H1 (cell line): Measurements from ENCODE around the gene C1QA. TPM values are rescaled to one million over a fixed set of nuclear protein-coding genes. Genes with fewer than 3 reads are reported as not detected.

Experiments
- BCL11A ChIP-seq, 2 experiments: IDR thresholded peaks; one replicate each; pipeline ENCODE4 v1.6.1; 2011; ENCODE audit warnings: low read depth in 2 of 2, low read length in 2 of 2, mild to moderate bottlenecking in 2 of 2
- HDAC2 ChIP-seq, 2 experiments: fragments of 300-600 bp in 1 of 2; sonication (generic) in 1 of 2; IDR thresholded peaks; 2 replicates each; pipeline ENCODE4 v1.6.1; 2011 to 2012; ENCODE audit warnings: low read depth in 2 of 2, low read length in 2 of 2, mild to moderate bottlenecking in 2 of 2, moderate library complexity in 2 of 2, borderline replicate concordance in 1 of 2, inconsistent platforms in 1 of 2
- RBBP5 ChIP-seq: IDR thresholded peaks from 2 replicates; pipeline ENCODE4 v1.7.1; 2012; ENCODE audit warnings: low read depth, mild to moderate bottlenecking, inconsistent platforms, low read length, moderate library complexity, borderline replicate concordance
- RNF2 ChIP-seq: fragments of 200-900, 300-1000 bp; sonication (generic); IDR thresholded peaks from 2 replicates; pipeline ENCODE4 v1.7.1; 2016; ENCODE audit warnings: borderline replicate concordance, low read depth, mild to moderate bottlenecking, antibody characterized with exemption, low read length; ENCODE audit not compliant: poor library complexity, severe bottlenecking; ENCODE audit errors: missing control alignments
- polyA plus RNA-seq, 7 experiments: library from polyadenylated mRNA; depleted of rRNA in 3 of 7; stranded (reverse) in 5 of 7; unstranded in 2 of 7; fragments of >200 nt in 5 of 7; fragments of 200-250 nt in 2 of 7; gene quantifications; 1 replicate in 5 of 7; 2 replicates in 1 of 7; 4 replicates in 1 of 7; pipeline versions ENCODE4 v1.2.1 to v1.2.3, GENCODE V29; 2011 to 2013; ENCODE audit warnings: missing spikeins in 2 of 7, mixed read lengths in 2 of 7
- total RNA-seq: library from RNA; stranded (reverse); fragmentation: NEBNext Ultra II Directional; extraction: Animal tissue kit (Norgen Biotek cat#: 25700); gene quantifications from 2 replicates; pipeline ENCODE4 v1.2.1, GENCODE V29; 2021
- TF ChIP-seq, protein P1 (sequence below): IDR thresholded peaks from 2 replicates; pipeline ENCODE4 v1.6.1; 2012; ENCODE audit warnings: inconsistent platforms

Gene C1QA
- total and polyA plus RNA-seq, 2 of the 8 experiments (the other 6 are each of a cell fraction or from before 2014, with no cell fraction given) = not detected

DNA sequence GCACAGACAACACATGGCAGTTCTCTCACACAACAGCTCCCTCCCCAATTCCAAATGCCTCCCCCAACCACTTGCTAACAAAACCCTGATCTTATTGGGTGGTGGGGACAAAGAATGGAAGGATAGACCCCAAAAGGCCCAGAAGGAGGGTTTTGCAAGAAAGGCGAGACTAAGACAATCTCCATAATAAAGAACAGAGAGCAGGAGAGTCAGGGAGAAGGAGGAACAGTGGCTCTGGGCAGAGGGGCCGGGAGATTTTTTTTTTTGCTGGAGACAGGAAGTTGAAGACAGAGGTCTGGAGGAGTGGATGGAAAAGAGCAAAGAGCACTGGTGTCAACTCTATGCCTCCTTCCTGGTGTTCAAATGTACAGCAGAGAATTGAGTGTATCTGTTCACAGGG is 6.5 kb upstream of the C1QA start (continued):
- no peak for TF ChIP-seq HDAC2 (IDR thresholded peaks at IDR 0.05; ENCODE audit: borderline replicate concordance in 1 of 2, low read depth in 2 of 2, low read length in 2 of 2)
- TF ChIP-seq, protein P1, sequence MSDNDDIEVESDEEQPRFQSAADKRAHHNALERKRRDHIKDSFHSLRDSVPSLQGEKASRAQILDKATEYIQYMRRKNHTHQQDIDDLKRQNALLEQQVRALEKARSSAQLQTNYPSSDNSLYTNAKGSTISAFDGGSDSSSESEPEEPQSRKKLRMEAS = no peak
- TF ChIP-seq BCL11A (IDR thresholded peaks at IDR 0.05; ENCODE audit: low read depth in 2 of 2, low read length in 2 of 2) = no peak
- TF ChIP-seq RNF2 = no peak
- no peak for TF ChIP-seq RBBP5
